HepG2 (cell line): Measurements from ENCODE around the gene PRRT1B. TPM values are rescaled to one million over a fixed set of nuclear protein-coding genes. Genes with fewer than 3 reads are reported as not detected.

Experiments used
- BRD4 ChIP-seq: sonication (generic); formaldehyde crosslinking; IDR thresholded peaks from 2 replicates; pipeline ENCODE4 v1.4.0; 2020; ENCODE audit warnings: missing genetic modification reagents
- JUN ChIP-seq: sonication (generic); formaldehyde crosslinking; IDR thresholded peaks from 2 replicates; pipeline ENCODE4 v1.4.0; 2020; ENCODE audit warnings: mild to moderate bottlenecking, missing genetic modification reagents
- KAT7 ChIP-seq: IDR thresholded peaks from 2 replicates; pipeline ENCODE4 v1.6.1; 2018; ENCODE audit warnings: borderline replicate concordance, missing compliant biosample characterization
- POLR2AphosphoS2 ChIP-seq: IDR thresholded peaks from 2 replicates; pipeline ENCODE4 v1.6.1; 2011; ENCODE audit warnings: low read depth, low read length, improper control_type of control experiment
- RXRA ChIP-seq: sonication (generic); formaldehyde crosslinking; IDR thresholded peaks from 2 replicates; pipeline ENCODE4 v1.5.1; 2020; ENCODE audit warnings: missing genetic modification reagents
- SSRP1 ChIP-seq: IDR thresholded peaks from 2 replicates; pipeline ENCODE4 v1.6.1; 2016; ENCODE audit warnings: control low read depth
- ZFP82 ChIP-seq: sonication (generic); formaldehyde crosslinking; IDR thresholded peaks from 2 replicates; pipeline ENCODE4 v1.5.1; 2020; ENCODE audit warnings: mild to moderate bottlenecking, missing genetic modification reagents, borderline replicate concordance
- ZNF326 ChIP-seq: sonication (generic); formaldehyde crosslinking; IDR thresholded peaks from 2 replicates; pipeline ENCODE4 v1.4.0; 2020; ENCODE audit warnings: missing genetic modification reagents, borderline replicate concordance
- ZNF660 ChIP-seq: sonication (generic); formaldehyde crosslinking; IDR thresholded peaks from 2 replicates; pipeline ENCODE4 v1.5.1; 2020; ENCODE audit warnings: mild to moderate bottlenecking, low read depth, missing genetic modification reagents, borderline replicate concordance
- ZNF670 ChIP-seq: sonication (generic); formaldehyde crosslinking; IDR thresholded peaks from 2 replicates; pipeline ENCODE4 v1.8.0; 2022; ENCODE audit warnings: mild to moderate bottlenecking, missing genetic modification reagents, borderline replicate concordance
- polyA plus RNA-seq, 8 experiments: library from polyadenylated mRNA; depleted of rRNA in 3 of 8; stranded (reverse) in 7 of 8; unstranded in 1 of 8; fragments of >200 nt; fragmentation: Illumina TruSeq in 4 of 8; extraction: Trizol in 4 of 8; gene quantifications; 2 replicates each; pipeline versions ENCODE4 v1.2.1 to v1.2.3, GENCODE V29; 2011 to 2016; ENCODE audit warnings: low read depth in 4 of 8, missing spikeins in 1 of 8, mixed read lengths in 1 of 8; ENCODE audit not compliant: insufficient read depth in 1 of 8
- total RNA-seq, 5 experiments: library from RNA; depleted of rRNA; stranded (reverse); fragments of >200 nt; fragmentation: Illumina TruSeq; extraction: Trizol; gene quantifications; 2 replicates each; pipeline ENCODE4 v1.2.3, GENCODE V29; 2016; ENCODE audit warnings: low read depth in 1 of 5
- TF ChIP-seq, protein P1 (sequence below): sonication (generic); formaldehyde crosslinking; conservative IDR thresholded peaks from 2 replicates; pipeline ENCODE4 v1.5.0; 2020; ENCODE audit warnings: missing genetic modification reagents
- TF ChIP-seq, protein P2 (sequence below): sonication (generic); formaldehyde crosslinking; IDR thresholded peaks from 2 replicates; pipeline ENCODE4 v1.4.0; 2020; ENCODE audit warnings: mild to moderate bottlenecking, missing genetic modification reagents, borderline replicate concordance
- TF ChIP-seq, protein P3 (sequence below), 2 experiments: sonication (generic) in 1 of 2; formaldehyde crosslinking in 1 of 2; IDR thresholded peaks; 2 replicates each; pipeline versions ENCODE4 v1.5.1 to v1.6.1; 2011 to 2020; ENCODE audit warnings: borderline replicate concordance in 1 of 2, low read depth in 1 of 2, low read length in 1 of 2, mild to moderate bottlenecking in 1 of 2, missing genetic modification reagents in 1 of 2, moderate library complexity in 1 of 2
- TF ChIP-seq, protein P4 (sequence below): IDR thresholded peaks from 2 replicates; pipeline ENCODE4 v1.6.1; 2012; ENCODE audit warnings: low read depth, low read length, improper control_type of control experiment

Gene PRRT1B
- total and polyA plus RNA-seq, 2 of the 13 experiments (the other 11 are each of a cell fraction or from before 2014, with no cell fraction given), result not detected

DNA sequence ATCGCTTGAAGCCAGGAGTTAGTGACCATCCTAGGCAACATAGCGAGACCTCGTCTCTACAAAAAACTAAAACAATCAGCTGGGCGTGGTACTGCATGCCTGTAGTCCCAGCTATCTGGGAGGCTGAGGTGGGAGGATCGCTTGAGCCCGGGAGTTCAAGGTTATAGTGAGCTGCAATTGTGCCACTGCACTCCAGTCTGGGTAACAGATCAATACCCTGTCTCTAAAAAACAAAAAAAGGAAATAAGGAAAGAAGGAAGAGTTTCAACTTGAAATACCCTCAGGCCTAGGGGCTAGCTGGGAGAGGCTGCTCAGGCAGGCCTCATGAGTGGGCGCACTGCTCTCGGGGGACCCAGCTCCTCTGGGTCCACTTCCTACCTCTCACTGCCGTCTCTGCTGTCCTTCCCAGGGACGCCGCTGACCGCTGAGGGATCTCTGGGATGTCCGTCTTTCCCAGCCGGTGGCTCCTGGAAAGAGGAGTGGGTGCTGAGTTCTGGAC is 56.4 kb downstream of the PRRT1B start (continued):
- no peak for TF ChIP-seq ZFP82 (CRISPR knock-in tag)
- TF ChIP-seq, protein P1, sequence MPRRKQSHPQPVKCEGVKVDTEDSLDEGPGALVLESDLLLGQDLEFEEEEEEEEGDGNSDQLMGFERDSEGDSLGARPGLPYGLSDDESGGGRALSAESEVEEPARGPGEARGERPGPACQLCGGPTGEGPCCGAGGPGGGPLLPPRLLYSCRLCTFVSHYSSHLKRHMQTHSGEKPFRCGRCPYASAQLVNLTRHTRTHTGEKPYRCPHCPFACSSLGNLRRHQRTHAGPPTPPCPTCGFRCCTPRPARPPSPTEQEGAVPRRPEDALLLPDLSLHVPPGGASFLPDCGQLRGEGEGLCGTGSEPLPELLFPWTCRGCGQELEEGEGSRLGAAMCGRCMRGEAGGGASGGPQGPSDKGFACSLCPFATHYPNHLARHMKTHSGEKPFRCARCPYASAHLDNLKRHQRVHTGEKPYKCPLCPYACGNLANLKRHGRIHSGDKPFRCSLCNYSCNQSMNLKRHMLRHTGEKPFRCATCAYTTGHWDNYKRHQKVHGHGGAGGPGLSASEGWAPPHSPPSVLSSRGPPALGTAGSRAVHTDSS, result no peak
- TF ChIP-seq, protein P2, sequence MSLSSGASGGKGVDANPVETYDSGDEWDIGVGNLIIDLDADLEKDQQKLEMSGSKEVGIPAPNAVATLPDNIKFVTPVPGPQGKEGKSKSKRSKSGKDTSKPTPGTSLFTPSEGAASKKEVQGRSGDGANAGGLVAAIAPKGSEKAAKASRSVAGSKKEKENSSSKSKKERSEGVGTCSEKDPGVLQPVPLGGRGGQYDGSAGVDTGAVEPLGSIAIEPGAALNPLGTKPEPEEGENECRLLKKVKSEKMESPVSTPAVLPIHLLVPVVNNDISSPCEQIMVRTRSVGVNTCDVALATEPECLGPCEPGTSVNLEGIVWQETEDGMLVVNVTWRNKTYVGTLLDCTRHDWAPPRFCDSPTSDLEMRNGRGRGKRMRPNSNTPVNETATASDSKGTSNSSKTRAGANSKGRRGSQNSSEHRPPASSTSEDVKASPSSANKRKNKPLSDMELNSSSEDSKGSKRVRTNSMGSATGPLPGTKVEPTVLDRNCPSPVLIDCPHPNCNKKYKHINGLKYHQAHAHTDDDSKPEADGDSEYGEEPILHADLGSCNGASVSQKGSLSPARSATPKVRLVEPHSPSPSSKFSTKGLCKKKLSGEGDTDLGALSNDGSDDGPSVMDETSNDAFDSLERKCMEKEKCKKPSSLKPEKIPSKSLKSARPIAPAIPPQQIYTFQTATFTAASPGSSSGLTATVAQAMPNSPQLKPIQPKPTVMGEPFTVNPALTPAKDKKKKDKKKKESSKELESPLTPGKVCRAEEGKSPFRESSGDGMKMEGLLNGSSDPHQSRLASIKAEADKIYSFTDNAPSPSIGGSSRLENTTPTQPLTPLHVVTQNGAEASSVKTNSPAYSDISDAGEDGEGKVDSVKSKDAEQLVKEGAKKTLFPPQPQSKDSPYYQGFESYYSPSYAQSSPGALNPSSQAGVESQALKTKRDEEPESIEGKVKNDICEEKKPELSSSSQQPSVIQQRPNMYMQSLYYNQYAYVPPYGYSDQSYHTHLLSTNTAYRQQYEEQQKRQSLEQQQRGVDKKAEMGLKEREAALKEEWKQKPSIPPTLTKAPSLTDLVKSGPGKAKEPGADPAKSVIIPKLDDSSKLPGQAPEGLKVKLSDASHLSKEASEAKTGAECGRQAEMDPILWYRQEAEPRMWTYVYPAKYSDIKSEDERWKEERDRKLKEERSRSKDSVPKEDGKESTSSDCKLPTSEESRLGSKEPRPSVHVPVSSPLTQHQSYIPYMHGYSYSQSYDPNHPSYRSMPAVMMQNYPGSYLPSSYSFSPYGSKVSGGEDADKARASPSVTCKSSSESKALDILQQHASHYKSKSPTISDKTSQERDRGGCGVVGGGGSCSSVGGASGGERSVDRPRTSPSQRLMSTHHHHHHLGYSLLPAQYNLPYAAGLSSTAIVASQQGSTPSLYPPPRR, result peak; percentile 70; the same call in 1 of the 2 replicates
- no peak for TF ChIP-seq ZNF670 (CRISPR knock-in tag)
- TF ChIP-seq KAT7, result peak; percentile 74; the same call in 1 of the 2 replicates
- TF ChIP-seq JUN (CRISPR knock-in tag), result peak; percentile 53; the same call in 1 of the 2 replicates
- TF ChIP-seq POLR2AphosphoS2, result no peak
- no peak for TF ChIP-seq SSRP1
- TF ChIP-seq ZNF660 (CRISPR knock-in tag), result no peak
- TF ChIP-seq RXRA (CRISPR knock-in tag), result peak; percentile 73; the same call in 1 of the 2 replicates
- TF ChIP-seq, protein P3, sequence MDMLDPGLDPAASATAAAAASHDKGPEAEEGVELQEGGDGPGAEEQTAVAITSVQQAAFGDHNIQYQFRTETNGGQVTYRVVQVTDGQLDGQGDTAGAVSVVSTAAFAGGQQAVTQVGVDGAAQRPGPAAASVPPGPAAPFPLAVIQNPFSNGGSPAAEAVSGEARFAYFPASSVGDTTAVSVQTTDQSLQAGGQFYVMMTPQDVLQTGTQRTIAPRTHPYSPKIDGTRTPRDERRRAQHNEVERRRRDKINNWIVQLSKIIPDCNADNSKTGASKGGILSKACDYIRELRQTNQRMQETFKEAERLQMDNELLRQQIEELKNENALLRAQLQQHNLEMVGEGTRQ (IDR thresholded peaks at IDR 0.05; ENCODE audit: low read depth, low read length), result no peak
- TF ChIP-seq, protein P3 (CRISPR knock-in tag; IDR thresholded peaks at IDR 0.05; ENCODE audit: borderline replicate concordance), result no peak
- TF ChIP-seq BRD4, result 0 out of 2 replicates have a peak, but pooled peaks have one; percentile 22
- TF ChIP-seq ZNF326, result no peak
- TF ChIP-seq, protein P4, sequence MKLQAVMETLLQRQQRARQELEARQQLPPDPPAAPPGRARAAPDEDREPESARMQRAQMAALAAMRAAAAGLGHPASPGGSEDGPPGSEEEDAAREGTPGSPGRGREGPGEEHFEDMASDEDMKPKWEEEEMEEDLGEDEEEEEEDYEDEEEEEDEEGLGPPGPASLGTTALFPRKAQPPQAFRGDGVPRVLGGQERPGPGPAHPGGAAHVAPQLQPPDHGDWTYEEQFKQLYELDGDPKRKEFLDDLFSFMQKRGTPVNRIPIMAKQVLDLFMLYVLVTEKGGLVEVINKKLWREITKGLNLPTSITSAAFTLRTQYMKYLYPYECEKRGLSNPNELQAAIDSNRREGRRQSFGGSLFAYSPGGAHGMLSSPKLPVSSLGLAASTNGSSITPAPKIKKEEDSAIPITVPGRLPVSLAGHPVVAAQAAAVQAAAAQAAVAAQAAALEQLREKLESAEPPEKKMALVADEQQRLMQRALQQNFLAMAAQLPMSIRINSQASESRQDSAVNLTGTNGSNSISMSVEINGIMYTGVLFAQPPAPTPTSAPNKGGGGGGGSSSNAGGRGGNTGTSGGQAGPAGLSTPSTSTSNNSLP, result 0 out of 2 replicates have a peak, but pooled peaks have one; percentile 23
